Ureter (tissue), 1 donor: Measurements from ENCODE around the gene MEG3. TPM values are rescaled to one million over a fixed set of nuclear protein-coding genes. Genes with fewer than 3 reads are reported as not detected.

Experiments used
- DNase-seq: peaks from one replicate; pipeline ENCODE4 v3.0.0-alpha.2; 2020; ENCODE audit warnings: low spot score
- total RNA-seq: library from RNA; stranded (reverse); gene quantifications from one replicate; pipeline ENCODE4 v1.2.4, GENCODE V29; 2023
- donor health status: DM: yes; HTN: yes; CAD: no.

MEG3 gene
- total RNA-seq, 1 donor from 2014 or later = 77.9 TPM

DNA sequence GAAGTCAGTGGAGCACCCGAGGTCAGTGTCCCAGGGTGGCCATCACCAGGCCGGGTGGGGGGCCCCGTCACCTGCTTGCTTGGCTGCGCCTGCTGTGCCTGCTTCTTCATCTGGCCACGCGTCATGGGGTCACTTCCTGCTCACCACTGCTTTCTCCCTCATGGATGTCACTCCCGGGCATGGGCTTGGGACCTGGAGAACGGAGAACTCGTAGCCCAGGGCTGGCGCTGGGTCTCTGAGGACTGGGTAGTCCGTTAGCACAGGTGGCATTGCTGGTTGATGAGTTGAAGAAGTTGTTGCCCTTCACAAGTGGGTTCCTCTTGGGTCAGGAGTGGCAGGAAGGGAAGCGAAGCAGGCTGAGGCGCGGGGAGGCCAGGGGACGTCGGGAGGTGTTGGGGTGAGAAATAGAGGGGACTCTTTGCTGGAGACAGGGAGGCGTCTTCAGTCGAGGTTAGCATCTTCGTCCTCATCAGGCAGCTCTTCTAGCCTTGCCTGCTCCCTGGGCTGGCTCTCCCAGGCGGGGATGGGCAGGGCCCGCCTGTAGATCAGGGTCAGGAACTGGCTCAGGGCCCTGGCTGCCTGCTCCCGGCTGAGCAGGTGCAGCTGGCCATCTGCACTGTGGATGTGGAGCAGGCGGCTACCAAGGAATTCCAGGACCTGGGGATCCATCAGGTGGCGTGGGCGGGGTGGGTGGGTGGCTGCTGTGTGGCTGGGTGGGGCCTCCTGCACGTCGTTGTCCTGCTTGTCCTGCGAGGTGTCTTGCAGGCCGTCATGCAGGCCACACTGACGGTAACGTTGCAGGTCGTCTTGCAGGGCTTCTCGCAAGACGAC is 54.6 kb downstream of the MEG3 start:
- no peak for DNase-seq

GRCh38 chr14:100881211-100882025 is 55.5 kb downstream of the MEG3 start:
- DNase-seq = no peak

GRCh38 chr14:100882026-100882967 is 56.4 kb downstream of the MEG3 start:
- DNase-seq = no peak

- DNase-seq = no peak
Observed at GRCh38 chr14:100882991-100883788, 57.3 kb downstream of the MEG3 start.

- DNase-seq = no peak
Observed at GRCh38 chr14:100883789-100884101, 57.8 kb downstream of the MEG3 start.

DNA sequence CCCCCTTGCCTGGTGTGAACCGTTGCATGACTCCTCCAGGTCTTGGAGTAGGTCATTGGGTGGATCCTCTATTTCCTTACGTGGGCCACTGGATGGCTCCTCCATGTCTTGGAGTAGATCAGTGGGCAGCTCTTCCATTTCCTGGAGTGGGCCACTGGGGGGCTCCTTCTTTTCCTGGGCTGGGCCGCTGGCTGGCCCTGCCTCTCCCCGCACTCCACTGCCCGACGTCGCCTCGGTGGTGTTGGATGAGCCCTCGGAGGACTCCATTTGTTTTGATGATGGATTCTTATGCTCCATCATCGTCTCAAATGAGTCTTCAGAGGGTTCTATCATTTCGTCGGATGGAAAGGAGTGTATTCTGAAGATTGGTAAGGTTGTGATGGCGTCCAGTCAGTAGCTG is 58.5 kb downstream of the MEG3 start:
- DNase-seq = no peak

DNA sequence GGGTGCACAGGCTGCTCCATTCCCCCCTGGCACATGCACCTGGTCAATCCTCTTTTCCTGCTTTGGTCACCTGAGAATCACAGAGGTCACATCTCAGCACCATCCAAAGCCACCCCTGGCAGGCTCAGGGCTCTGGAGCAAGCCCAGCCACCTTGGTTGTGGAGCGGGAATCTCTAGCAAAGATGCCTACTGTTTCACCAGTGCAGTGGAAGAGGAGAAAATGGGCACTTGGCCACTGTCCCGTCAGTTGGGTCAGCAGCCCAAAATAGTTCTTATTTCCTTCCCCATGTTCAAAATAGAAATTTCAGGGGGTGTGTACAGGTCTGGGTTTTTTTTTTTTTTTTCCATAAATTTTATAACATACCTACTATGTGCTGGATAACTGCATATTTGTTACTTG is 59.3 kb downstream of the MEG3 start:
- no peak for DNase-seq

- DNase-seq = no peak
Observed at GRCh38 chr14:100885617-100886016, 59.7 kb downstream of the MEG3 start.

GRCh38 chr14:100887728-100888335 is 61.9 kb downstream of the MEG3 start:
- DNase-seq = no peak

- DNase-seq = no peak
Observed at GRCh38 chr14:100888789-100889315, 62.9 kb downstream of the MEG3 start.

DNA sequence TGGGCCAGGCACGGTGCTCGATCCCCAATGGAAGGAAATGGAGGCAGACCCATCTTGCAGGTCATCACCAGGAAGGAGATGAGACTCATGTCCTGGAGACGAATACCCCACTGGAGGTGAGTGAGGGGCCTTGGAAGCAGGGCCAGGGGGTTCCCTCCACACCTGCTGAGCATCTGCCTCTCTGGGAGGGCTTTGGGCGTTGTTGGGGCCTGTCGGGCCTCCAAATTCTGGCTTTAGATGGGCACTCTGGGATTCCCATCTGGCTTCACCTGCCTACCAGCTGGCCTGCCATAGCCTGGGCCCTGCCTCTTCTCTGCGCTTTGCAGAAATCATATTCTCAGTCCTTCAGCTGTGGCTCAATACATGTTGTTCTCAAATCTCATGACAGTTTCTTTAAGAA is 63.7 kb downstream of the MEG3 start:
- DNase-seq = no peak

DNA sequence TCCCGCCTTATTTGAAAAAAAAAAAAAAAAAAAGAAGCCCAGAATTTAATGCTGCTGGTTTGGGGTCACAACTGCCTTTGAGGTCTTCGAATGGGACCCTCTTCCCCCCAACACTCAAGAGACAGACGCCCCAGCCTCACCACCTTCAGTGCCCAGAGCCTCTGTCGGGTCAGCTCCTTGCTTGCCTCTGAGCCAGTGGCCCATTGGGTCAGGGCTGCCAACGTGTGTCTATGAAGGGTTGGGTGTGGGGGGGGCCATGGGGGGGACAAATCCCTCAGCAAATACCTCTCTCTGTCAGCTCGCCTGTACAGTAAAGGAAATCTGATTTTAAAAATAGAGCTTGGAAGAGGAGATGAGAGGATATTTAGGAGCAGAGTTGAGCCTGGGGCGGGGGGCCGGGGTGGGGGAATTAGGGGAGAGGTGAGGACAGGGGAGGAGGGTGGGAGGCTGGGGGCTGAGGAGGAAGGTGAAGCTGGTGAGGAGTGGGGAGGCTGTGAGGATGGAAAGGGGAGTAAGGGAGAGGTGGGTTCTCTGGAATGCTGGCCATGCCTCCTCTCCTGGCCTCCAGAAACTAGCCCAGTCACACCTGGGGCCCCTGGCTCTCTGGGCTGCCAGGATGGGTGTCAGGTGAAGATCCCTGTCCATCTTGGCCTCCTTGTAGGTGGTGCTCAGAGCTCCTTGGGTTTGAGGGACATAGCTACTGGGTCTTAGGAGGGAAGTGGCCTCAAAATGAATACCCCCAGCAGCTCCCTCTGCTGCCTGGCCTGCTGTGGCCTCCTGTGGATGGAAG is 64.3 kb downstream of the MEG3 start:
- no peak for DNase-seq

DNA sequence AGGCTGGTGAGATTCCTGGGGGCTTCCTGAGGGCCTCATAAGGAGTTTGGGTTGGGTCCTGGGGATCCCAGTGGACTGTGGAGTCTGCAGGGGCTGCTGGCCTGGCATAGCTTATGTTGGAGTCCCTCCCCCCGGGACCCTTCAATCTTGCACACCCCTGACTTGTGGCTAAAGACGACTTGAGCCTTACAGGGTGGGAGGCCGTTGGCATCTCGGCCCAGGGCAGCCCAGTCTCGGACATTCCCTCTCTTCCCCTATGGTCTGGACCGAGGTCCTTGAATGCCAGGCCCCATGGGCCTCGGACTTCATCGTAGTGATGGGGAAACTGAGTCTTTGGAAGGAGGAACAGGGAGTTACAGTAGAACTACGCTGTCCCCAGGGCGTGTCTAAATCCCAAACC is 65.1 kb downstream of the MEG3 start:
- DNase-seq = no peak

- DNase-seq = no peak
Observed at GRCh38 chr14:100891501-100892445, 65.9 kb downstream of the MEG3 start.

- DNase-seq = no peak
Observed at GRCh38 chr14:100892496-100893227, 66.7 kb downstream of the MEG3 start.

DNA sequence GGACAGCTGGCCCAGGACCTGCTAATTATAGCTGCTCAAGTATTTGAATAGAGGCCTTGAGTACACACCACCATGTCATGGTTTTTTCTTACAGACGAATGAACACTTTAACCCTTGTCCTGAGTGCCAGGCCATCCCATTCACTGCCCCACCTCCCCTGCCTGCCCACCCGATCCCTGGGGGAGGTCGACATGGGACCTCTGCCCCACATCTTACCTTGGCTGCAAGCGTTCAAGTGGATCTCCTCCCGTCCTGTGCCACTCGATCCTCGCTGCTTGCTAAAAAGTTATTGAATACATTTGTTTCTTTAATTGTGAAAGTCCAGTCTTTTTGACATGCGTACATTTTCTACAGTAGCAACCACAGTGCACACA is 67.3 kb downstream of the MEG3 start:
- peak; percentile 2 for DNase-seq

DNA sequence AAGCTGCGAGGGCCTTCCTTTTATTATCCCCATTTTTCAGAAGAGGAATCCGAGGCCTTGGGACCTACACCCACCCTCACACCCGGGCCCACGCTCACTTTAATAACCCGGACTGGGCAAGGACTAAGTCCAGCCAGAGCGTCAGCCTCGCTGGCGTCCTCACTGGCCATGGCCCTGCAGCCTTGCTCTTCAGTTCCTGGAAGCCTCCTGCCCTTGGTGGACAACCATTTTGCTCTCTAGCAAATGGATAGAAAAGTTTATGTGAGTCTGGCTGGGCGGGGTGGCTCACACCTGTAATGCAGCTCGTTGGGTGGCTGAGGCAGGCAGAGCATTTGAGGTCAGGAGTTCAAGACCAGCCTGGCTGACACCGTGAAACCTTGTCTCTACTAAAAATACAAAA is 67.8 kb downstream of the MEG3 start:
- DNase-seq = peak; percentile 20

GRCh38 chr14:100894416-100894815 is 68.5 kb downstream of the MEG3 start:
- DNase-seq = peak; percentile 17
